HAP-1 (cell line): Measurements from ENCODE around the gene KRTAP12-1.

Experiments used
- DNase-seq, 2 experiments: peaks; one replicate each; pipeline ENCODE4 v3.0.0-alpha.2; 2016 to 2020; ENCODE audit warnings: low spot score in 2 of 2
- H3K27me3 ChIP-seq: fragments of 250-450 bp; sonication (Bioruptor Pico); 2 replicates; pipeline ENCODE4 v1.5.1; 2020; ENCODE audit warnings: low read depth, mild to moderate bottlenecking, moderate library complexity
- H3K36me3 ChIP-seq: fragments of 250-450 bp; sonication (Bioruptor Pico); replicated peaks from 2 replicates; pipeline ENCODE4 v1.5.1; 2020; ENCODE audit warnings: mild to moderate bottlenecking
- H3K4me1 ChIP-seq: fragments of 250-450 bp; sonication (Bioruptor Pico); 2 replicates; pipeline ENCODE4 v1.5.1; 2020; ENCODE audit warnings: mild to moderate bottlenecking
- H3K4me3 ChIP-seq: fragments of 250-450 bp; sonication (Bioruptor Pico); 2 replicates; pipeline ENCODE4 v1.5.1; 2020; ENCODE audit warnings: mild to moderate bottlenecking, moderate library complexity
- H3K9me3 ChIP-seq: fragments of 250-450 bp; sonication (Bioruptor Pico); 2 replicates; pipeline ENCODE4 v1.5.1; 2020; ENCODE audit warnings: mild to moderate bottlenecking, moderate library complexity
- in situ Hi-C: fragments of 300-500 bp; cut with MboI; formaldehyde crosslinking; loops from 3 replicates; pipeline ENCODE4 v1.14.3; 2020; ENCODE audit warnings: low sequenced_read_pairs, inconsistent platforms, mixed read lengths

KRTAP12-1 gene, protein sequence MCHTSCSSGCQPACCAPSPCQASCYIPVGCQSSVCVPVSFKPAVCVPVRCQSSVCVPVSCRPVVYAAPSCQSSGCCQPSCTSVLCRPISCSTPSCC

DNA sequence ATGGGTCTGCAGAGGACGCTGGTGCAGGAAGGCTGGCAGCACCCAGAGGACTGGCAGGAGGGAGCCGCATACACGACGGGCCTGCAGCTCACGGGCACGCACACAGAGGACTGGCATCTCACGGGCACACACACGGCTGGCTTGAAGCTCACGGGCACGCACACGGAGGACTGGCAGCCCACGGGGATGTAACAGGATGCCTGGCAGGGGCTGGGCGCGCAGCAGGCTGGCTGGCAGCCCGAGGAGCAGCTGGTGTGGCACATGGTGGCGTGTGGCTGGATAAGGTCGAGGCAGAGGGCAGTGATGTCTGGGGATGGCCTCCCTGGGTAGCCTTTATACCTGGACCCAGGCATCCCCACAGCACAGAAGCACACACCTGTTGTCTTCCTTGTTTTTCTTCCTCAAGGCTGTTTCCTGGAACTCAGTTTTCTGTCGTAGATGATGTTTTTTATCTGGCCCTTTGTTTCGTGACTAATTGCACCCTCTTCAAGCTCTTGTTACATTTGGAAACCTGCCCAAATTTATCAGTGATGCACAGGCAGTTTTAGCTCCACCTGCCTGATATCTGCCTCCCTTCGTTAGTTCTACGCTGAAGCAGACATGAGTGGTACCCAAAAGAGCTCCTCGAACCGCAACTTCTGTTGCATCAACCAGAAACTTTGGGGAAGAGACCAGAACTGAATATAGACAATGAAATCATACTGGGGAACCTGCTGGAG is at the start of gene KRTAP12-1:
KRTAP12-1 (minus strand) TSS at position 303 of the 719 bp plus-strand sequence; CDS start at position 263, 40 bp downstream.
- H3K4me3 ChIP-seq: no peak within 1 kb of the TSS
- no peaks in the 10 kb centered on the region for H3K4me1 ChIP-seq
- H3K9me3 ChIP-seq: no peaks in the 10 kb centered on the region
- H3K36me3 ChIP-seq: no peaks in the 10 kb centered on the region
- DNase-seq: no peak
- in situ Hi-C loops: no loop called here
- H3K27me3 ChIP-seq: 0 out of 2 replicates have a peak, but pooled peaks cover 4% of the 10 kb centered on the region

DNA sequence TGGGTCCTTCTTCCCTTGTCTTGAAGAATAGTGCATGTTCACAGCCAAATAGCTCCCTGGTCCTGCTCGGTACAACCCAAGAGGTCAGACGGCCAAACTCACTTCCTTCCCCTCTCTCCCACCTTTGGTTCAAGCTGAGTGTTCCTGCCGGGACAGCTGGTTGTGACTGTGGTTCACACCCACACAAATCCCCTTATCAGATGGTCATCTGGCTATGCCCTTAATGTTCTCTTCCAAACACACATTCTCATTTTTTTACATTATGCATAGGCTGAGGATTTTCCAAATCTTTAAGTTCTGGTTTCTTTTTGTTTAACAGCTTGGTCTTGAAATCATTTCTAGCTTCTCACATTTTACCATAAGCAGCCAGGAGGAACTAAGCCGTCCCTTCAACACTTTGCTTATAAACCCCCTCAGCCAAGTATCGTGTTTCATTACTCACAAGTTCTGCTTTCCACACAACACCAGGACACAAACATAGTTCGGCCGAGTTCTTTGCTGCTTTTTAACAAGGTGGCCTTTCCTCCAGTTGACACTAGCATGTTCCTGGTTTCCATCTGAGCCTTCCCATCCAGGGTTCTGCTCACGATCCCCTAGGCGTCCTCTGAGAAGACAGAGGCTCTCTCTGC is 49.1 kb upstream of the KRTAP12-1 start:
- H3K9me3 ChIP-seq: no peaks in the 10 kb centered on the region
- in situ Hi-C loops: no loop called here
- no peak overlapping the region for H3K4me3 ChIP-seq
- no peaks in the 10 kb centered on the region for H3K4me1 ChIP-seq
- peaks cover under 1% of the 10 kb centered on the region; the same call in 1 of the 2 replicates for H3K27me3 ChIP-seq
- no peak for DNase-seq
- no peaks in the 10 kb centered on the region for H3K36me3 ChIP-seq

DNA sequence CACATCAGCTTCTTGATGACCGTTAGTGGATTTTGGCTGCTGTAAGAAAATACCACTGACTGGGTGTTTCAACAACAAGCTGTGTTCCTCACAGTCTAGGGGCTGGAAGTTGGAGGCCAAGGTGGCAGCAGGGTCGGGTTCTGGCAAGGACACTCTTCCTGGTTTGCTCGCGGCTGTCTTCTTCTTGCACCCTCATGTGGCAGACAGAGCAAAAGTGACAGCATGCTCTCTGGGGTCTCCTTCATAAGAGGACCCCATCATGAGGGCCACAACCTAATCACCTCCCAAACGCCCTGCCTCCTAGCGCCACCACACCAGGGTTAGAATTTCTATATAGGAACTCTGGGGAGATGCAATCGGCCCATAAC is 48.0 kb upstream of the KRTAP12-1 start:
- in situ Hi-C loops: no loop called here
- Histone ChIP-seq H3K36me3 (no peaks in the 10 kb centered on the region), H3K27me3 (peaks cover 3% of the 10 kb centered on the region; the same call in 1 of the 2 replicates), H3K4me1 (no peaks in the 10 kb centered on the region), H3K4me3 (no peak overlapping the region), H3K9me3 (no peaks in the 10 kb centered on the region)
- no peak for DNase-seq

DNA sequence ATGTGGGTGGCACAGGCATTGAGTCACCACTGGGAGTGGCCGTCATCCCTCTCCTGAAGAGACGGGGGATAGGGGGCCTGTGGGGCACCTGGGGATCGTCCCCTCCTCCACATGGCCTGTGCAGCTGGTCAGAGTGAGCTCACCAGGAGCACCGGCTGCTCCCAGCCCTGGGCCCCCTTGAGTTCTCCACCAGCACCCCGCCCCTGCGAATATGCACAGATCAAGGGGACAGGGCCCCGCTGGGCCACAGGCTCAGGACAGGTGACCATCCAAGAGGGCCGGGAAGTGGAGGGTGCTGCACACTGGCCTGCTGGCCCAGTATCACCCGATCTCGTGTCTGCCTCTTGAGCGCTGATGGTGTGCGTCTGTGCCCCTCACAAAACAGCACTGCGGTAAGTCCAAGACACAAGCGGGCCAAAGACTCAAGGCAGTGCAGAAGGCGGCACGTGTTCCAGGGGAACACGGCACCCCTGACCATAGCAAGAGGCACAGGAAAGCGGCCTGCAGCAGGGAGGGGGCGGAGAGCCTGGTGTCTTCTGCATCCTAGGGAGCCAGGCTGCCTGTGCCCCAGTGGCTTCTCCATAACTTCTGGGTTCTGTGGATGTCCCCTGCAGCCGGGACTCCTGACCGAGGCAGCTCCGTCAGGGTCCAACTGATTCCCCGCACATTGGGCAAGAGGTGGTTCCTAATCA is 47.5 kb upstream of the KRTAP12-1 start:
- Histone ChIP-seq H3K4me3 (no peak overlapping the region), H3K27me3 (peaks cover 3% of the 10 kb centered on the region; the same call in 1 of the 2 replicates), H3K9me3 (no peaks in the 10 kb centered on the region), H3K36me3 (no peaks in the 10 kb centered on the region), H3K4me1 (no peaks in the 10 kb centered on the region)
- in situ Hi-C loops: loop anchor here (10.0 kb wide), 1 partner anchor 375 kb away; the partner anchor contains the start of gene TRPM2
- DNase-seq: no peak

DNA sequence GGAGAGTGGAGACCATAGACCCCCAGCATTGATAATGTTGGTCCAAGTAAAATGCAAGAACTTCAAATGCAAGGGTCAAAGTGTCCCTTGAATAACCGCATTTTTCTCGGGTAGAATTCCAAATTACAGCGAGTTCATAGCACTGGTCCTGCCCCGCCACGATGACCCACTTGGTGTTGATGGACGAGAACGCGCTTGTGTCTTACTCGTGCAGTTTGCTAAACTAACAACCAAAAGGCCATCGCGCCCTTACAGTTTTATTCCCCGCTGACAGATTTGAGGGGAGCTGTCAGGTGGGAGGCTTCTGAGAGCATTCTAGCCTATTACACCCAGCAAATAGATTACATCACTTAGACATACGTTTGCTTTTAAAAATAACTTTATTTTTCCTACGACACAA is 46.8 kb upstream of the KRTAP12-1 start:
- Histone ChIP-seq H3K4me1 (no peaks in the 10 kb centered on the region), H3K9me3 (no peaks in the 10 kb centered on the region), H3K4me3 (no peak overlapping the region), H3K36me3 (no peaks in the 10 kb centered on the region), H3K27me3 (peaks cover 3% of the 10 kb centered on the region; the same call in 1 of the 2 replicates)
- no peak for DNase-seq
- in situ Hi-C loops: loop anchor here (10.0 kb wide), 1 partner anchor 374 kb away; the partner anchor contains the start of gene TRPM2

DNA sequence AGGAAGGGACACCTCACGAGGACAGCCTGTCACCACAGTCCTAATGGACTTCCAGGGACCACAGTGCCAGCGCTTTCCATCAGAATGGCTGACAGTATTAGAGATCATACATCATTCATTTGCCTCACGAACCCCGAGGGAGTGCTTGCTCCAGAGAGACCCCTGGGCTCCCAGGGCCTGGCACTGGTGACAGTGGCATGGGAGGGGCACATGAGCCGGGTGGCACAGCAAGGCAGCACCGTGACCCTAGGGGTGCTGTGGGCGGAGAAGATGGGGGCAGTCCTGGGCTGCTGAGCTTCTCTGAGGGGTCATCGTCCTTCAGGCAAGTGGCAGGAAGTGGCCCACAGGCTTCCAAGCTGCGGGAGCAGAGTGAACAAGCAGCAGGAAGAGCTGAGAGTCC is 45.8 kb upstream of the KRTAP12-1 start:
- Histone ChIP-seq H3K4me3 (no peak overlapping the region), H3K4me1 (no peaks in the 10 kb centered on the region), H3K36me3 (no peaks in the 10 kb centered on the region), H3K9me3 (no peaks in the 10 kb centered on the region), H3K27me3 (peaks cover 9% of the 10 kb centered on the region)
- in situ Hi-C loops: loop anchor here (10.0 kb wide), 1 partner anchor 373 kb away; the partner anchor contains the start of gene TRPM2
- no peak for DNase-seq

GRCh38 chr21:44727321-44727720 is 45.4 kb upstream of the KRTAP12-1 start:
- no peak for DNase-seq
- Histone ChIP-seq H3K36me3 (no peaks in the 10 kb centered on the region), H3K9me3 (no peaks in the 10 kb centered on the region), H3K4me1 (no peaks in the 10 kb centered on the region), H3K4me3 (no peak overlapping the region), H3K27me3 (peaks cover 11% of the 10 kb centered on the region)
- in situ Hi-C loops: loop anchor here (10.0 kb wide), 1 partner anchor 373 kb away; the partner anchor contains the start of gene TRPM2

DNA sequence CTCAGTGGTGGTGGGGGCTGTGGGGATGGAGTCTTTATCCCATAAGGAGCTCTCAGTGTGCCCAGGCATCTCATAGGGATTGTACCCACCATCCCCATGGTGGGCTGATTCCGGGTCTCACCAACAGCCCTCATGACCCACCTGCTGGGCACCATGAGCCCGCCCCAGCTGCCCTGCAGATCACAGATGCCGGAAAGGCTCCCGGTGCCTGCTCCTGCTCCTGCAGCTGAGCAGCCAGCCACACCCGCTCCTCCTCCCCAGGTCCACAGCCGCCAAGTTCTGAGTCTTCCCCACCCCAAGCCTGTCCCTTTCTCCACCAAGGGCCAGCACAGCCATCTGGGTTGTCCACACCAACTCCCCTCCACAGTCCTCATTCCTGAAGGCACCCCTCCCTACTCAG is 44.9 kb upstream of the KRTAP12-1 start:
- Histone ChIP-seq H3K9me3 (no peaks in the 10 kb centered on the region), H3K4me1 (no peaks in the 10 kb centered on the region), H3K27me3 (peaks cover 11% of the 10 kb centered on the region), H3K4me3 (no peak overlapping the region), H3K36me3 (no peaks in the 10 kb centered on the region)
- in situ Hi-C loops: loop anchor here (10.0 kb wide), 1 partner anchor 372 kb away; the partner anchor contains the start of gene TRPM2
- DNase-seq: no peak

DNA sequence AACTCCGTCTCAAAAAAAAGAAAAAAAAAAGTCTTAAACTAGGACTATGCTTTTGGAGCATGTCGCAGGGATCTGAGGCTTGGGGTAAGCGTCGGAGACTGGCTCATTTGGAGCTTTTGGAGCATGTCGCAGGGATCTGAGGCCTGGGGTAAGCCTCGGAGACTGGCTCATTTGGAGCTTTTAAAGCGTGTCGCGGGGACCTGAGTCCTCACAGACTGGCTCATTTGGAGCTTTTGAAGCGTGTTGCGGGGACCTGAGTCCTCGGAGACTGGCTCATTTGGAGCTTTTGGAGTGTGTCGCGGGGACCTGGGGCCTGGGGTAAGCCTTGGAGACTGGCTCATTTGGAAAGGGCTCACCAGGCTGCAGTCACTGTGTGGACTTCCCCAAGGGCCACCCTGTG is 43.0 kb upstream of the KRTAP12-1 start:
- Histone ChIP-seq H3K4me1 (no peaks in the 10 kb centered on the region), H3K27me3 (peaks cover 15% of the 10 kb centered on the region), H3K9me3 (no peaks in the 10 kb centered on the region), H3K36me3 (no peaks in the 10 kb centered on the region), H3K4me3 (no peak overlapping the region)
- in situ Hi-C loops: loop anchor here (10.0 kb wide), 1 partner anchor 370 kb away; the partner anchor contains the start of gene TRPM2
- DNase-seq: no peak

- in situ Hi-C loops: loop anchor here (10.0 kb wide), 1 partner anchor 369 kb away; the partner anchor contains the start of gene TRPM2
- no peaks in the 10 kb centered on the region for H3K36me3 ChIP-seq
- DNase-seq: no peak
- H3K9me3 ChIP-seq: no peaks in the 10 kb centered on the region
- H3K4me1 ChIP-seq: no peaks in the 10 kb centered on the region
- peaks cover 19% of the 10 kb centered on the region for H3K27me3 ChIP-seq
- no peak overlapping the region for H3K4me3 ChIP-seq
These were observed 42.2 kb upstream of the KRTAP12-1 start for GRCh38 chr21:44724196-44724595.

DNA sequence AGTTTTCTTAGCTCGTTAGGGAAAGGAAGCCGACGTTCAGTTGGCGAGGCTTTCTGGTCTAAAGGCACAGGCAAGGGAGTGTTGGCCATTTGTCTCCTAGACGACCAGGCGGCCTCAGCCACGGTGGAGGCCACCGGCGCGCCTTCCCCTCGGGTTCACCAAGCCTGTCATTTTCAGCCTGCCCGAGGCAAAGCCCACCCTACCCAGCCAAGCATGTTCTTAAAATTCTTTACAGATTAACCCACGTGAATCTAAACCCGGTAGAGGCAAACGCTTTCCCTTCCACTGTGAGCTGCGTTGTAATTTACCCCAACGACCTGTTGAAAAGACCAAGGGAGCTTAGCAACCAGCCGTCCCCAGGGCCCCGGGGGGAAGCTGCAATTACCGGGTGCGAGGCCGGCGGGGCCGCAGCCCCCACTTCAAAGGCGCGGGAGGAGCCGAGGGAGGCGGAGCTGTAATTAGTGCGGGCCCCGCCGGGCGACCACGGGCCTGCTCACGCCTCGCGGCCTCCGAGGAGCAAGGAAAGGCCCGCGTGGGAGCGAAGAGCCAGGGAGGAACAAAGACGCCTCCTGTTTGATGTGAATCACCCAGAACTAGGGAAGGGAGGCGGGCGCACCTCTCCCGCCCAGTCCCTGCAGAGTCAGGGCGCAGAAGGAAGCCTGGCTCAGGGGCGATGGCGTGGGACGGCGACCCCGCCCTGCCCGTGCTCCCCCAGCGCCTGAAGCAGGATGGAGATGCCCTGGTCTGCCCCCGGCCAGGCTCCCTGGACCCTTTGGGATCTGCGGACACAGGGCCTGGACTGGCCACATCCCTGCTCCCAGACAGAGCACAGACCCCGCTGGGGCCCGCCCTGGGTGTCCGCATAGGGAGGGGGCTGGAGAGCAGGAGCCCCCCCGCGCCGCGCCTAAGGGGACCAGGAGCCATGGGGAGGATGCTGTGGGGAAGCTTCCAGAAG is 41.5 kb upstream of the KRTAP12-1 start:
- DNase-seq: peak in 1 of 2 experiments; percentile 28
- Histone ChIP-seq H3K27me3 (peaks cover 19% of the 10 kb centered on the region), H3K36me3 (no peaks in the 10 kb centered on the region), H3K4me1 (no peaks in the 10 kb centered on the region), H3K4me3 (no peak overlapping the region), H3K9me3 (no peaks in the 10 kb centered on the region; the same call in 1 of the 2 replicates)
- in situ Hi-C loops: loop anchor here (10.0 kb wide), 1 partner anchor 369 kb away; the partner anchor contains the start of gene TRPM2

GRCh38 chr21:44722731-44723130 is 40.8 kb upstream of the KRTAP12-1 start:
- H3K9me3 ChIP-seq: no peaks in the 10 kb centered on the region; the same call in 1 of the 2 replicates
- DNase-seq: no peak
- peaks cover 19% of the 10 kb centered on the region for H3K27me3 ChIP-seq
- no peaks in the 10 kb centered on the region for H3K4me1 ChIP-seq
- H3K36me3 ChIP-seq: no peaks in the 10 kb centered on the region
- in situ Hi-C loops: loop anchor here (10.0 kb wide), 1 partner anchor 368 kb away; the partner anchor contains the start of gene TRPM2
- no peak overlapping the region for H3K4me3 ChIP-seq
